Activated T-cell treated with anti-CD3 and anti-CD28 coated beads, Interleukin-2, amount 50 U/mL, for 24 hours (primary cell): ENCODE measurements around the gene ZNF423.

ENCODE experiments used
- DNase-seq: peaks from one replicate; pipeline ENCODE4 v3.0.0-alpha.2; 2020
- H3K27ac Mint-ChIP-seq: 2 replicates; pipeline ENCODE4 v1.8.0; 2020; ENCODE audit warnings: mild to moderate bottlenecking, mixed read lengths
- H3K27me3 Mint-ChIP-seq: 2 replicates; pipeline ENCODE4 v1.8.0; 2020; ENCODE audit warnings: mixed read lengths
- H3K36me3 Mint-ChIP-seq: 2 replicates; pipeline ENCODE4 v1.8.0; 2020; ENCODE audit warnings: low read depth, mixed read lengths
- H3K4me1 Mint-ChIP-seq: 2 replicates; pipeline ENCODE4 v1.8.0; 2020; ENCODE audit warnings: low read depth, mixed read lengths
- H3K4me3 Mint-ChIP-seq: 2 replicates; pipeline ENCODE4 v1.8.0; 2020; ENCODE audit warnings: mild to moderate bottlenecking, moderate library complexity, mixed read lengths
- H3K9me3 Mint-ChIP-seq: 2 replicates; pipeline ENCODE4 v1.8.0; 2020; ENCODE audit warnings: mixed read lengths

The ZNF423 gene

DNA sequence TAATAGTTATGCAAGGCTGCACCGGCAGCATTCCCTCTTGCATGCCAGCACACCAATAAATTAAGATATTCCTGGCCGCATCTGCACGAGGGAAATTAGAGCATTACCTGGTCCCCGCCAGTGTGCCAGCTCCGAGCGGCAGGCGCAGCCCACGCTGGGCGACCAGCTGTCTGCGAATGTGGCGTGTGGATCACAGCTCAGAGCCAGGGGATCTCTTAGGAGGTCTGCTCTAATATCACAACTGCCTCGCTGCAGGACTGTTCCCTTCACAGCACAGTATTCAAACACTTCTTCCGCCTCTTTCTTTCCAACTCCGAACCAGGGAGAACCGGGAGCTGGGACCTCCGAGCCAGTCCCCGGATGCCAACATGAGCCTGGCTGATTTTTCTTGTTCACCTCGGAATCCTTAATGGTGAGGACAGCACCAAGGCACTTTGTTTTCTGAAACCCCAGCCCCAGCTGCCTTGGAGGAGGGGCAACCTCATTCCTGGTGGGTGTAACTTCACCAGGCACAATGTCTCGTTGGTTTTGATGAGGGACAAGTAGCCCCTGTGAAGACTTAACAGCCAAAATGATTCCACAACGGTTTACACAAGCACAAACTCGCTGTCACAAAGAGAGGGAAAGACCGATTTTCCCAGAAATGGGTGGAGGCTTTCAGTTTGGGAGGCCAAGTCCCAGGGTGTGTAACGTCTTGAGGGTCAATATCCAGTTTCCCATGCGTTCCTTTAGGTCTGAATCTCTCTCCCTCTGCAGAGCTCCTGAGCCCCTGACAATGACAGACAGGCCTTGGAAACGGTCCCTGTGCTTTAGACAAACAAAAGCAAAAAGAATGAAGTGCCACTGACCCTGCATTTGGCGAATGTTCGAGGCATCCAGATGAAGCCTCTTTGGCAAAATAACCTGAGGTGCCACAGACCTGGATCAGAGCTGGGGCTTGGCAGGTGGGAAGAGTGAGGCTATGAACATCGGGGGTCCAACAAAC lies 269.2 kb downstream of the ZNF423 start:
- Mint-ChIP-seq H3K36me3 (no peaks in the 10 kb centered on the region), H3K27ac (no peak overlapping the region), H3K4me1 (no peaks in the 10 kb centered on the region), H3K27me3 (no peaks in the 10 kb centered on the region), H3K9me3 (no peaks in the 10 kb centered on the region), H3K4me3 (no peak overlapping the region)
- DNase-seq: no peak

DNA sequence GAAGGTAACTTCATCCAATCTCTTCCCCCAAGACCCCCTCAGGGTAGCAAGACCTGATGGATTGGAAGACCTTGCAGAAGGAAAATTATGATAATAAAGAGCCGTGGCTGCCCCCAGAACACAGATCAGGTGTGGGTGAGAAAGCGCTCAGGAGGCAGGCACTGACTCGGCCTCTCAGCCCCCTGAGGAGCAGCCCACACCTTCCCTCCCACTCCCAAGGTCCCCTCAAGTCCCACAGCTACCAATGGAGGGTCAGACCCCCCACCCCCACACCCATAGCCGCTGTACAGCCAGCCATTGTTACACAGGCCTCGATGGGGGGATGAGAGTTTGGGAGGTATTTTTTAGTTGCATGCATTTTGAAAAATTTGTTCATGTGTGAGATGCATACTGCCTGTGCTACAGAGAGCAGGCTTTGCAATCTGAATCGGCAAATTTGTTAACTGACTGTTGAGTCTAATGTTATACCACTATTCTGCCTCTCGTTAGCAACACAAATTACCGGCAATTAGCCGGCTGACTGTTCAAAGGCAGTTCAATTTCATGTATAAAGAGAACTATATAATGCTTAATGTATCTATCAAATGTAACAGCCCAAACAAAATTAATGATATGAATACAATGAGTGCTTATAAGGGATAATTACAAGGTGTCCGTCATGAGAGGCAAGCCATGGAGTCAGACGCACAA lies 270.6 kb downstream of the ZNF423 start:
- H3K4me3 Mint-ChIP-seq: no peak overlapping the region
- DNase-seq: no peak
- no peaks in the 10 kb centered on the region for H3K36me3 Mint-ChIP-seq
- H3K9me3 Mint-ChIP-seq: no peaks in the 10 kb centered on the region
- H3K27me3 Mint-ChIP-seq: no peaks in the 10 kb centered on the region
- H3K27ac Mint-ChIP-seq: no peak overlapping the region
- H3K4me1 Mint-ChIP-seq: no peaks in the 10 kb centered on the region

DNA sequence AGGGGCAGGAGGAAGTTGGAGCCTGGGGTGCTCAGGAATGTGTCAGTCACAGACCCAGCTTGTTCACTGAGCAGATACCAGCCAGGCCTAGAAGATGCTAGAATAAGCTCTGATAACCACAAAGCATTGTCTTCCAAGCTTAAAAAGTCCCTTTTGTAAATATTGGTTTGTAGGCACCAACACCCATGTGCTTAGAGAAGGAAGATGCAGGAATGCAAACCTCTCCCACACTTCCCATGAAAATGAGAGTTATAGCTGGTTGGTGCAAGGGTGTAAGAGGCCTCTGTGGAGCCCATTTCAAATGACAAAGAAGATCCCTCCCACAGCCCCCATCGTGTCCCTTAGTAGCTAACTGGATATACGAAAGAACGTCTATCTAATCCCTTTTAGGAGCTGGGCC lies 272.0 kb downstream of the ZNF423 start:
- no peak overlapping the region for H3K4me3 Mint-ChIP-seq
- no peaks in the 10 kb centered on the region for H3K27me3 Mint-ChIP-seq
- no peaks in the 10 kb centered on the region for H3K36me3 Mint-ChIP-seq
- no peak overlapping the region for H3K27ac Mint-ChIP-seq
- no peaks in the 10 kb centered on the region for H3K4me1 Mint-ChIP-seq
- H3K9me3 Mint-ChIP-seq: no peaks in the 10 kb centered on the region
- DNase-seq: no peak

DNA sequence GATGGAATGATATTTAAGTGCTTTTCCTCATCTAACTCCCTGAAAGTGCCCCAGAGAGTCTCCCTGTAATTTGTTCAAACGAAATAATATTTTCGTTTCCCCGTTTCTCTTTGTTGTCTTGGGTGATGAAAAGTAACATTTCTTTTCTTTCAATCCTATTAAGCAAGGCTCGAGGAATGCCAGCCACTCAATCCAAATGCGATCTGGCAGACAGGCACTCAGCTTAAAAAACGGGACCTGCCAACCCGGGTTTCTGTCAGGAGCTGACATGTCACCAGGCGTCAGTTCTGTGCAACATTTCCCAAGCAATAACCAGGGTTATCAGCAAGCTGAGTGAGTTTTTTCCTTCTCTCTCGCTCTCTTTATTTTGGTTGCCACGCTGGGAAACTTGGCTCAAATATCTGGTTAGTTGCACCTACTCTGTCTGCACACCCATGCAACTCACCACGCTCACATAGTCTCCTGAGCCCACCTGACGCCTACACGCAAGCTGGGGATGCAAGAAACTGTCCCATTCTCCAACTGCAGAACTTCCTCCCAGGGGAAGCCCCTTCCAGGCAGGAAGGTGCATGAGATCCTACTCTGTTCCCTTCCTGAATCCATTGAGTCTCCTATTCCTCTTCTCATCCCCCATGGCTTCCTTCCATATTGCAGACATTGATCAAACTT lies 274.1 kb downstream of the ZNF423 start:
- Mint-ChIP-seq H3K36me3 (no peaks in the 10 kb centered on the region), H3K4me1 (no peaks in the 10 kb centered on the region), H3K4me3 (no peak overlapping the region), H3K9me3 (no peaks in the 10 kb centered on the region), H3K27ac (no peak overlapping the region), H3K27me3 (no peaks in the 10 kb centered on the region)
- DNase-seq: no peak

GRCh38 chr16:49580751-49581303 lies 275.1 kb downstream of the ZNF423 start:
- Mint-ChIP-seq H3K4me1 (no peaks in the 10 kb centered on the region), H3K4me3 (no peak overlapping the region), H3K27ac (no peak overlapping the region), H3K27me3 (no peaks in the 10 kb centered on the region), H3K9me3 (no peaks in the 10 kb centered on the region), H3K36me3 (no peaks in the 10 kb centered on the region)
- DNase-seq: no peak

DNA sequence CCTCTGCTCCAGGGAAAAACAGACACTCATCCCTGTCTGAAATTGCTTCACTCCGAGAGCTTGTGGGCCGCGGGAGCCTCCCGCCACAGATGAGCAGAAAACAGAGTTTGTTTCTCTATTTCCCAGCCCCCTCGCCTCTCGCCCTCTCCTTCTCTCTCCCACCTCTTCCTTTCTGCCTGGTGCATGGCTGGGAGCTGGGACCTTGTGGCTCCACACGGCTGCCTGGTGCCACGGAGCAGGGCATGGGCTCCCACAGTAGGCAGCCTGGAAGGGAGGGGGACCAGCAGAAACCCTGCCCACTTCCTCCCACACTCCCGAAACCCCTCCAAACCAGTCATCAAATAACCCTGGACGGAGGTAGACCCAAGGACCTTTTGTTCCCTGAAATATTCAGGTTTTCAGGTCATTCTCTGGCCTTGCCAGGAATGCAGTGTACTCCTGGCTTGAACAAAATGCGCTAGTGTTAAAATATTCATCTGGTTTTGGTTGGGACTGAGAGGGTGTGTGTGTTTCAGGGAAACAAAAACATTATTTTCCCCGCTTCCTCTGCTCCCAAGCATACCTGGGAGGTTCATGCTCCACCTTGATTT lies 277.4 kb downstream of the ZNF423 start:
- Mint-ChIP-seq H3K27ac (no peak overlapping the region), H3K27me3 (no peaks in the 10 kb centered on the region), H3K36me3 (no peaks in the 10 kb centered on the region), H3K4me1 (no peaks in the 10 kb centered on the region), H3K4me3 (no peak overlapping the region), H3K9me3 (no peaks in the 10 kb centered on the region)
- DNase-seq: no peak

DNA sequence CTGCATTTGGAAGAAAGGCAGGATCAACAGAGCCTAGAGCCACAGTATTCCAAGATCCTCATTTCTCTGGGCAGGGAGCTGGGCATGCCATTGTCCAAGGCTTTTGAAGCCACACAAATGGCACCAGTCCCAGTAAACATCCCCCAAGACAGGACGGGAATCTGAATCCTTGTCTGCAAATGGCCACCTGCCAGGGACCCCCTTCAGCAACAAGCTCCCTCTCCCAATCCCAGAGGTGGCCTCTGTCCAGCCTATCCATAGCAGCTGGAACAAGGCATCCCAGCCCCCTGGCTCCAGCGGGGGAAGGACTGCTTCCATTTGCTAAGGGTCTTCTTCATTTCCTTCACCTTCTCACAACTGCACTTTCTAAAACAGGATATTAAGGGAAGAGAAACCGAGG lies 277.9 kb downstream of the ZNF423 start:
- no peaks in the 10 kb centered on the region for H3K9me3 Mint-ChIP-seq
- H3K4me3 Mint-ChIP-seq: no peak overlapping the region
- no peak overlapping the region for H3K27ac Mint-ChIP-seq
- no peaks in the 10 kb centered on the region for H3K4me1 Mint-ChIP-seq
- no peaks in the 10 kb centered on the region for H3K27me3 Mint-ChIP-seq
- no peaks in the 10 kb centered on the region for H3K36me3 Mint-ChIP-seq
- no peak for DNase-seq

DNA sequence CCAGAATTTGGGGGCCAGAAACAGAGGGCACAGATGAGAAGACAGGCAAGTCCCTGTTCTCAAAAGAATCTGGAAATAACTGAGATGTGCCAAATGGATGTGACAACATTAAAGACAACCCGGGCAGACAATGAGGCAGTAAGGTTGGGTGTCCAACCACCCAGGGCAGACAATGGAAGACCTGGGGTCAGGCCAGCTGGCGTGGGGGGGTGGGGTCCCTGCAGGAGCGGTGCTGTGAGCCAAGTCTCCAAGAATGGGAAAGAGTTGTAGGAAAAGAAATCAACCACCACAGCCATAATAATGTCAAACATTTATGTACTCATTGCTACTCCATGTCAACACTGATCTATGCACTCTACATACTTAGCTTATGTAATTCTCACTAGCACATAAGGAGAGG lies 279.0 kb downstream of the ZNF423 start:
- DNase-seq: no peak
- Mint-ChIP-seq H3K4me3 (no peak overlapping the region), H3K36me3 (no peaks in the 10 kb centered on the region), H3K4me1 (no peaks in the 10 kb centered on the region), H3K9me3 (no peaks in the 10 kb centered on the region), H3K27ac (no peak overlapping the region), H3K27me3 (no peaks in the 10 kb centered on the region)

- DNase-seq: no peak
- H3K27ac Mint-ChIP-seq: no peak overlapping the region
- H3K4me1 Mint-ChIP-seq: no peaks in the 10 kb centered on the region
- no peaks in the 10 kb centered on the region for H3K9me3 Mint-ChIP-seq
- H3K27me3 Mint-ChIP-seq: no peaks in the 10 kb centered on the region
- H3K36me3 Mint-ChIP-seq: no peaks in the 10 kb centered on the region
- no peak overlapping the region for H3K4me3 Mint-ChIP-seq
Measured at GRCh38 chr16:49576173-49576494, 279.8 kb downstream of the ZNF423 start.

DNA sequence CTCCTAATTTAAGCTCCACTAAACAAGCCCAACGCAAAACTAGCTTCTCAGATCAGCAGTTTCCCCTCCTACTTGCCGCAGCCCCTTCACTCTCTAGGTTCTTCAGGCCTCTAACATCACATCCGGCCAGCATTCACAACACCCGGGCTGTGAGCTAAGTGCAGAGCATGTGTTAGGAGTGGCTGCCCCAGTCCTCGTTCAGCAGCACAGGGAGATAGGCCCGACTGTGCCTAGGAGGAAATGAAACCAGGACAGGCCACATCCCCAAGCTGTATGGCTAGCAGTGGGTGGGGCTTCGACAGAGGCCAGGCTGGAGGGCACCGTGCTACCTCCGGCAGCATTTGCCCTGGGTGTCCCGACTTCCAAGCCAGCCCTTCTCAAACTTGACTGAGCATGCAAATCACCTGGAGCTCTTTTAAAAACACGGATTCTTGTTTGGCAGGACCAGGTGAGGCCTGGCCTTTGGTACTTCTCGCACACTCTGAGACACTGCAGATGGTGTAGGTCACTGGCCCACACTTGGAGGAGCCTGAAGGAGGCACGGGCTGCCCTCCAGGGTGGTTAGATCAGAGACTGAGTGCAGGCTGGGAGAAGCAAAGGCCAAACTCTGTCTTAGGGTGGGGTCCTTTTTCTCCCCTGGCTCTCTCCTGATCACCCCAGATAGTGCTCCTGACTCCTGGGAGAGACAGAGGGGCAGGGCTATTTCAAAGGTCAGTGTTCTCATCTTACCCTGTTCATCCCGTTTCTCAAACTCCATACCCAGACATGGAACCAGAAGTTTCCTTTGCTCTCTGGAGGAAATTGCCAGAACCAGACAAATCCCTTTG lies 280.4 kb downstream of the ZNF423 start:
- H3K36me3 Mint-ChIP-seq: no peaks in the 10 kb centered on the region
- H3K9me3 Mint-ChIP-seq: no peaks in the 10 kb centered on the region
- H3K4me3 Mint-ChIP-seq: no peak overlapping the region
- DNase-seq: no peak
- H3K4me1 Mint-ChIP-seq: no peaks in the 10 kb centered on the region
- no peaks in the 10 kb centered on the region for H3K27me3 Mint-ChIP-seq
- H3K27ac Mint-ChIP-seq: no peak overlapping the region

- Mint-ChIP-seq H3K4me3 (no peak overlapping the region), H3K27ac (no peak overlapping the region), H3K4me1 (no peaks in the 10 kb centered on the region), H3K36me3 (no peaks in the 10 kb centered on the region), H3K9me3 (no peaks in the 10 kb centered on the region), H3K27me3 (no peaks in the 10 kb centered on the region)
- no peak for DNase-seq
Measured at GRCh38 chr16:49574826-49575225, 281.1 kb downstream of the ZNF423 start.

GRCh38 chr16:49567950-49568349 lies 288.0 kb downstream of the ZNF423 start:
- DNase-seq: no peak
- Mint-ChIP-seq H3K4me3 (no peak overlapping the region), H3K27ac (no peak overlapping the region), H3K36me3 (no peaks in the 10 kb centered on the region), H3K4me1 (no peaks in the 10 kb centered on the region), H3K27me3 (no peaks in the 10 kb centered on the region), H3K9me3 (no peaks in the 10 kb centered on the region)

GRCh38 chr16:49566432-49566831 lies 289.5 kb downstream of the ZNF423 start:
- no peaks in the 10 kb centered on the region for H3K36me3 Mint-ChIP-seq
- no peaks in the 10 kb centered on the region for H3K4me1 Mint-ChIP-seq
- H3K4me3 Mint-ChIP-seq: no peak overlapping the region
- no peak for DNase-seq
- no peaks in the 10 kb centered on the region for H3K9me3 Mint-ChIP-seq
- no peak overlapping the region for H3K27ac Mint-ChIP-seq
- H3K27me3 Mint-ChIP-seq: no peaks in the 10 kb centered on the region
